Measurements from ENCODE around the gene CAPNS1.

CAPNS1 gene

GRCh38 chr19:36139473-36140303 is at the start of gene CAPNS1:
Gene CAPNS1, plus strand, starts transcription at chr19:36140066. Its CDS starts 946 bp downstream, at chr19:36141012.
- no peaks in the 10 kb centered on the region for H3K9me3 ChIP-seq (ENCODE audit: insufficient read depth, low read length, severe bottlenecking)
- ATAC-seq (ENCODE audit: insufficient read depth, low read depth) = peak; percentile 79
- no peak for TF ChIP-seq EZH2 (IDR thresholded peaks at IDR 0.05; ENCODE audit: borderline replicate concordance, low read depth, low read length, severe bottlenecking)
- peak; percentile 24 for TF ChIP-seq CTCF (IDR thresholded peaks at IDR 0.05; ENCODE audit: borderline replicate concordance, extremely low read depth, low read length, poor library complexity, severe bottlenecking)
- peak within 1 kb of the TSS; percentile 87 for H3K27ac ChIP-seq (ENCODE audit: low read length)
- H4K20me1 ChIP-seq (ENCODE audit: insufficient read depth, low read length) = peaks cover 14% of the 10 kb centered on the region
- peak; percentile 94 for DNase-seq
- H3K4me1 ChIP-seq (ENCODE audit: insufficient read depth, low read length) = peaks cover 22% of the 10 kb centered on the region
- H3K4me3 ChIP-seq (ENCODE audit: low read depth in 1 of 2, low read length in 2 of 2) = peak within 1 kb of the TSS; percentile 75 to 80
- no peaks in the 10 kb centered on the region for H3K27me3 ChIP-seq (ENCODE audit: insufficient read depth, low read length, poor library complexity)
- peaks cover 24% of the 10 kb centered on the region for H3K79me2 ChIP-seq (ENCODE audit: insufficient read depth, low read length)
- peak within 1 kb of the TSS; percentile 77 for H3K4me2 ChIP-seq (ENCODE audit: insufficient read depth, low read length)
- peak within 1 kb of the TSS; percentile 83 for H3K9ac ChIP-seq (ENCODE audit: low read depth, low read length)
- H2AFZ ChIP-seq (ENCODE audit: low read depth, low read length) = peak within 1 kb of the TSS; percentile 82
- peaks cover 22% of the 10 kb centered on the region for H3K36me3 ChIP-seq (ENCODE audit: insufficient read depth, low read length)

- DNase-seq (no peak), ATAC-seq (ENCODE audit: insufficient read depth, low read depth) (no peak)
- Histone ChIP-seq H3K4me2 (ENCODE audit: insufficient read depth, low read length) (no peak overlapping the region), H2AFZ (ENCODE audit: low read depth, low read length) (no peak overlapping the region), H3K79me2 (ENCODE audit: insufficient read depth, low read length) (no peaks in the 10 kb centered on the region), H4K20me1 (ENCODE audit: insufficient read depth, low read length) (peaks cover 15% of the 10 kb centered on the region), H3K27me3 (ENCODE audit: insufficient read depth, low read length, poor library complexity) (no peaks in the 10 kb centered on the region), H3K4me1 (ENCODE audit: insufficient read depth, low read length) (no peaks in the 10 kb centered on the region), H3K27ac (ENCODE audit: low read length) (no peak overlapping the region), H3K9ac (ENCODE audit: low read depth, low read length) (no peak overlapping the region), H3K36me3 (ENCODE audit: insufficient read depth, low read length) (peaks cover 98% of the 10 kb centered on the region), H3K4me3 (ENCODE audit: low read depth in 1 of 2, low read length in 2 of 2) (no peak overlapping the region), H3K9me3 (ENCODE audit: insufficient read depth, low read length, severe bottlenecking) (no peaks in the 10 kb centered on the region)
- TF ChIP-seq EZH2 (IDR thresholded peaks at IDR 0.05; ENCODE audit: borderline replicate concordance, low read depth, low read length, severe bottlenecking) = no peak
- TF ChIP-seq CTCF (IDR thresholded peaks at IDR 0.05; ENCODE audit: borderline replicate concordance, extremely low read depth, low read length, poor library complexity, severe bottlenecking) = no peak
These were observed 48.8 kb upstream of the CAPNS1 start for GRCh38 chr19:36090910-36091695.

- H3K4me1 ChIP-seq (ENCODE audit: insufficient read depth, low read length) = no peaks in the 10 kb centered on the region
- DNase-seq (no peak), ATAC-seq (ENCODE audit: insufficient read depth, low read depth) (no peak)
- no peak overlapping the region for H3K4me3 ChIP-seq (ENCODE audit: low read depth in 1 of 2, low read length in 2 of 2)
- TF ChIP-seq CTCF (IDR thresholded peaks at IDR 0.05; ENCODE audit: borderline replicate concordance, extremely low read depth, low read length, poor library complexity, severe bottlenecking) (no peak), EZH2 (IDR thresholded peaks at IDR 0.05; ENCODE audit: borderline replicate concordance, low read depth, low read length, severe bottlenecking) (no peak)
- H3K9ac ChIP-seq (ENCODE audit: low read depth, low read length) = no peak overlapping the region
- no peaks in the 10 kb centered on the region for H3K79me2 ChIP-seq (ENCODE audit: insufficient read depth, low read length)
- no peak overlapping the region for H2AFZ ChIP-seq (ENCODE audit: low read depth, low read length)
- no peak overlapping the region for H3K4me2 ChIP-seq (ENCODE audit: insufficient read depth, low read length)
- H4K20me1 ChIP-seq (ENCODE audit: insufficient read depth, low read length) = peaks cover 14% of the 10 kb centered on the region
- H3K27ac ChIP-seq (ENCODE audit: low read length) = no peak overlapping the region
- H3K27me3 ChIP-seq (ENCODE audit: insufficient read depth, low read length, poor library complexity) = no peaks in the 10 kb centered on the region
- peaks cover 95% of the 10 kb centered on the region for H3K36me3 ChIP-seq (ENCODE audit: insufficient read depth, low read length)
- H3K9me3 ChIP-seq (ENCODE audit: insufficient read depth, low read length, severe bottlenecking) = no peaks in the 10 kb centered on the region
These were observed 47.3 kb upstream of the CAPNS1 start for GRCh38 chr19:36092566-36092965.

All from DND-41 (cell line).